ENCODE data around the gene KANTR.

The KANTR gene

GRCh38 chrX:53093748-53094581 lies at the start of gene KANTR:
Gene KANTR, plus strand, starts transcription at chrX:53094142. Its CDS starts 30,131 bp downstream, at chrX:53124273.
- peak; percentile 99 for DNase-seq

- DNase-seq: no peak
Observed at GRCh38 chrX:53044995-53045394, 48.9 kb upstream of the KANTR start.

GRCh38 chrX:53047228-53047627 lies 46.7 kb upstream of the KANTR start:
- peak; percentile 45 for DNase-seq

- DNase-seq: peak; percentile 86
Observed at GRCh38 chrX:53048169-53049126, 45.5 kb upstream of the KANTR start, which contains the start of gene GPR173. Gene GPR173, plus strand, starts transcription at chrX:53048789. Its CDS starts 27,833 bp downstream, at chrX:53076622.

GRCh38 chrX:53049127-53049517 lies 44.8 kb upstream of the KANTR start:
- DNase-seq: peak; percentile 43

- no peak for DNase-seq
Observed at GRCh38 chrX:53050841-53051240, 43.1 kb upstream of the KANTR start.

GRCh38 chrX:53055244-53055849 lies 38.6 kb upstream of the KANTR start:
- no peak for DNase-seq

- DNase-seq: no peak
Observed at GRCh38 chrX:53056292-53056691, 37.6 kb upstream of the KANTR start.

- no peak for DNase-seq
Observed at GRCh38 chrX:53065104-53065503, 28.8 kb upstream of the KANTR start.

- no peak for DNase-seq
Observed at GRCh38 chrX:53071064-53071463, 22.9 kb upstream of the KANTR start.

GRCh38 chrX:53071604-53072417 lies 22.1 kb upstream of the KANTR start:
- peak; percentile 88 for DNase-seq

- no peak for DNase-seq
Observed at GRCh38 chrX:53072418-53073114, 21.4 kb upstream of the KANTR start.

- peak; percentile 95 for DNase-seq
Observed at GRCh38 chrX:53073115-53073586, 20.8 kb upstream of the KANTR start.

- DNase-seq: no peak
Observed at GRCh38 chrX:53075011-53075410, 18.9 kb upstream of the KANTR start.

- DNase-seq: no peak
Observed at GRCh38 chrX:53076671-53077070, 17.3 kb upstream of the KANTR start.

GRCh38 chrX:53077207-53078197 lies 16.4 kb upstream of the KANTR start:
- DNase-seq: peak; percentile 22

- no peak for DNase-seq
Observed at GRCh38 chrX:53078943-53079342, 15.0 kb upstream of the KANTR start.

GRCh38 chrX:53080628-53081580 lies 13.0 kb upstream of the KANTR start:
- DNase-seq: peak; percentile 43
